CD4-positive, alpha-beta T cell treated with Interleukin-10 for 1 hour (primary cell): ENCODE results near the gene AQP5.

Experiments
- DNase-seq: peaks from one replicate; pipeline ENCODE4 v3.0.0-alpha.2; 2020

Gene AQP5

DNA sequence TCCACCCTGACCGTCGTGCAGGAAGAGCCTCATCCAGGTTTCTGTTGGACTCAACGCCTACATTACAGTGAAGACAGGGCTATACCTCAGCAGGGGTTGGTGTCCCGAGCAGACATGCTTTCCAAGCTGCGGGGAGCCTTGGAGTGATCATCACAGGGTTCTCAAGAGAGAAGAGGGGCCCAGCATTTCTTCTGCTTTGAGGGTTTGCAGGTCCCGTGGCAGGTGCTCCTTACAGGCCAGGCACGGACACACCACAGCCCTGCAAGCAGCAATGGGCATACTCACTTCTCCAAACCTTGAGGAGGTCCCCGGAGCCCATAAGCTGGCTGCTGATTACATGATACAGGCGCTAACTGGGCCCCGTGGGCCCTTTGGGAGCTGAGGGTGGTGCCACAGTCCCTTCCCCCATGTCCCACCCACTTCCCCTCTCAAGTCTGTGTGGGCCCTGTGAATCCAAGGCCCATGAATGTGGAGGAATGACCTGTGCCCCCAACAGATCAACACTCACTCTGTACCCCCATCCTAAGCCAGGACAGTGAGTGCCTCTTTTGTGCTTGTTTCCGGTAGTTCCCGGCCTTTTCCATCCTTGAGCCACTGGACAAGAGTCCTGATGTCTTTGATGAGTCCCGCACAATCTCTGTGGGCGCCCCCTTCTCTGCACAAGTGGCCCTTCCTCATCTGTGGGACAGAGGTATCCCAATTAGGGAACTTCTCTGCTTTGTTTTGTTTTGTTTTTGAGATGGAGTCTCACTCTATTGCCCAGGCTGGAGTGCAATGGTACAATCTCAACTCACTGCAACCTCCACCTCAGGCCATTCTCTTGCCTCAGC, 10.0 kb upstream of the AQP5 start:
- DNase-seq, result no peak

DNA sequence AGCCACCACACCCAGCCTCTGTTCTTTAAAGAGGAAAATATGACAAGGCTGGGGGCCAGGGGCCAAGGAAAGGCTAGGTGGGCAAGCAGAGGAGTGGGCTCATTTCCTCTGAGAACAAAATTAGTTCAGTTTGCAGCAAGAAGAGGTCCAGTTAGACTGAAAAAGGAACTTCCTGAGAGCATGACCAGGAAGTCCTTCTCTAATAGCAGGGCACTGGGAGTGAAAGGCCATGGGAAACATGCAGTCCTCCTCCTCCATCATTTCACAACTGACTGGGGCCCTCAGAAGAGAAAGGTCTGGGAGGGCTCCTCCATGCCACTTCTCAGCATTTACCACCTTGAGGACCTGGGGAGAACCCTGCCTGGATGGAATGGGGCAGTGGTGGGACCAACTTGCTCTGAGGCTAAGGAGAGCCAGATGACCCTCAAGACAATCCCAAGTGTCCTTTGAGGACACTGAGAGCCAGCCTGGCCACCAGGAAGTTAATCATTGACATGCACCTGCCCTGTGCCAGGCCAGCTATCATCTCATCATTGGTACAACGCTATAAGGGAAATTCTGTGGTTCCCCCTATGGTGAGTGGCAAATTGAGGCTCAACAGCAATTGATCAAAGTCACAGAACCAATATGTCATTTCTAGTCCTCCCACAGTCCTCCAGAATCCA, 9.1 kb upstream of the AQP5 start:
- no peak for DNase-seq

DNA sequence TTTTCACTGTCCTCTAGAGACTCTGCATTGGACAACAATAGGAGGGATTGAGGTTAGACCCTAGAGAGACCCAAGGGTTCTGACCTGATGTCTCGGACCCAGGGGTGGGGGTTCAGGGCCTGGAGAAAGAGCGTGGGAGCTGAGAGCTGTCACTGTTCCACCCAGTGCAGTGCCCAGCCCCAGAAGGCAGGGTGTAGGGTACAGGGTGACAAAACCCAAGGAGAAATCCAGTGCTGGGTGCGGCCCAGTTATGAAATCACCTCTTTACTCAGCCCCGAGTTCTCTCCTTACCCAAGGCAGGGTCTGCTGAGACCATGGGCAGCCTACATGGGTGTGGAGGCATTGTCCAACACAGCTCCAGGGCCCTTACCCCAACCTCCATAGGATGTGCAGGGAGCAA, 8.5 kb upstream of the AQP5 start:
- no peak for DNase-seq

DNA sequence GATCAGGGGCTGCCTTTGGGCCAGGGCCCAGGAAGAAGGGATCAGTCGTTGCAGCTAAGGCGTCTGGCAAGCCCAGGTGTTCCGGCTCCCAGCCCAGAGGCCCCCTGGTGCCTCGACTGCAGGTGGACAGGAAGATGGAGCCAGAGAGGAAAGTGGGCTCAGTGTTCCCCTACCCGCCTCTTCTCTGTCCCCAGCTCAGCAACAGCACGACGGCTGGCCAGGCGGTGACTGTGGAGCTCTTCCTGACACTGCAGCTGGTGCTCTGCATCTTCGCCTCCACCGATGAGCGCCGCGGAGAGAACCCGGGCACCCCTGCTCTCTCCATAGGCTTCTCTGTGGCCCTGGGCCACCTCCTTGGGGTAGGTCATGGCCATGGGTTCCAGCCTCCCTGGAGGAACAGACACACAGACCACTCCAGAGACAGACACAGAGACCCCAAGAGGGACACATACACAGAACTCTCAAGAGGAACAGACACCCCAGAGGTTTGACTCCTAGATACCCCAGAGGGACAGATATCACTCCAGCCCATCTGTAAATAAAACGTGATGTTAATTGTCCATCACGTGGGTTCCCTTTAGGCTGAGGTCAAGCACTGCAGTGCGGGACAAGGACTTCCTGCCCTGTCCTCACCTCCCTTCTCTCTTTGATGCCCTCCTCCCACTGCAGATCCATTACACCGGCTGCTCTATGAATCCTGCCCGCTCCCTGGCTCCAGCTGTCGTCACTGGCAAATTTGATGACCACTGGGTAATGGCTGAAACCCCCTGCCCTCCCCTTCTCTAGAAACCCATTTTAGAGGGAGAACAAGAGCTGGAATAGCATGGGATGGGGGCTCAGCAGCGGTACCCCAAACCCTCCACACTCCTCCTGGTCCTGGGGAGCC, 7.5 kb upstream of the AQP5 start:
- no peak for DNase-seq

DNA sequence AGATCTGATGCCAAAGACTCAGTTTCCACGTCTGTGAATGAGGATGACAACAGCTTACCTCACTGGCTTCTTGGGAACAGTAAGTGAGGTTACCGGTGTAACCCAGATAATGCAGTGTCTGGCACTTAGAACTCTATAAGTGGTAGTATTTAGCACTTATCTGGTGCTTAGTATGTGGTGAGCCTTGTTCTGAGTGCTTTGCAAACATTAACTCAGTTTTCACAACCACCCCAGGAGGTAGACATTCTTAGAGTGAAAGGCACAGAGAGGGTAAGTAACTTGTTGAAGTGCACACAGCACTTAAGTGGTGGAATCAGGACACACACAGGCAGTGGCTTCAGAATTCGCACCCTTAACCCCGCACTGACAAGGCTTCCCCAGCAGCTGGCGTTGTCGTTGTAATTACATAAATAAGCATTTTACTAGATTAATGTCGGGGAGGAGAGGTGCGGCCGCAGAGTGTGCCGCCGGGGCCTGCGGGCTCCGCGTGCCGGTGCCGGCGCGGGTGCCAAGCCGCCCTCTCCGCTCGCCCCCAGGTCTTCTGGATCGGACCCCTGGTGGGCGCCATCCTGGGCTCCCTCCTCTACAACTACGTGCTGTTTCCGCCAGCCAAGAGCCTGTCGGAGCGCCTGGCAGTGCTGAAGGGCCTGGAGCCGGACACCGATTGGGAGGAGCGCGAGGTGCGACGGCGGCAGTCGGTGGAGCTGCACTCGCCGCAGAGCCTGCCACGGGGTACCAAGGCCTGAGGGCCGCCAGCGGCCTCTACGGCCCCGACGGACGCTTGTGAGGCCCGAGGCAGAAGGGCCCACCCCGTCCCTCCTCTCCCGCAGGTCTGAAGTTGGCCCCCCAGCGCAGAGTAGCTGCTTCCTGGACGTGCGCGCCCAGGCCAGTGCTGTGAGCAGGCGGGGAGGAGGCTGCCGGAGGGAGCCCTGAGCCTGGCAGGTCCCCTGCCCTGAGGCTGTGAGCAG, 6.5 kb upstream of the AQP5 start:
- DNase-seq, result no peak

DNA sequence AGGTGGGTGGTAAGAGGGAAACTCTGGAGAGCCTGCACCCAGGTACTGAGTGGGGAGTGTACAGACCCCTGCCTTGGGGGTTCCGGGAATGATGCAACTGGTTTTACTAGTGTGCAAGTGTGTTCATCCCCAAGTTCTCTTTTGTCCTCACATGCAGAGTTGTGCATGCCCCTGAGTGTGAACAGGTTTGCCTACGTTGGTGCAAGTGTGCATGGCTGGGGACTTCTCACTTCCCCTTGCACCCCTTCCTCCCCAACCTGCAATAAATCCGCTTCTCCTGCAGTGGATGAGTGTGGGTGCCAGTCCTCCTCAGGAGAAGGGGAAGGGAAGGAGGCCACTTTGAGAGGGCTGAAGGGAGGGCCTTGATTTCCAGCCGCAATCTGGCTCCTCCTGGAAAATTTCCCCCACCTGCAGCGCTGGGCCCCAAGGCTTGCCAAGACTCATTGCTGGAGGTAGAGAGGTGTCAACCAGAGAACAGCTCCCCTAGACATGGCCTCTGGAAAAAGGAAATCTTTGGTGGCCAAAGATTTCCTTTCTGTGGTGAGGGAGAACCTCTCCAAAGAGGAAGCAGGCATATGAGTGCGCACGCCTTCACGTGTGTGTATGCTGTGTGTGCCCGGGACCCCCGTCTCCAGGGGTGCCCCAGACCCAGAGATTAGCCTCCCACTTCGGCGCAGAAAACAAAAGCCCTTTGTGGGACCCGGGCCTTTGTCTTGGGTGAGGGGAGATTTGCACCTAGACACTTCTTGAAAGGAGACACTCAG, 5.6 kb upstream of the AQP5 start:
- DNase-seq, result no peak

DNA sequence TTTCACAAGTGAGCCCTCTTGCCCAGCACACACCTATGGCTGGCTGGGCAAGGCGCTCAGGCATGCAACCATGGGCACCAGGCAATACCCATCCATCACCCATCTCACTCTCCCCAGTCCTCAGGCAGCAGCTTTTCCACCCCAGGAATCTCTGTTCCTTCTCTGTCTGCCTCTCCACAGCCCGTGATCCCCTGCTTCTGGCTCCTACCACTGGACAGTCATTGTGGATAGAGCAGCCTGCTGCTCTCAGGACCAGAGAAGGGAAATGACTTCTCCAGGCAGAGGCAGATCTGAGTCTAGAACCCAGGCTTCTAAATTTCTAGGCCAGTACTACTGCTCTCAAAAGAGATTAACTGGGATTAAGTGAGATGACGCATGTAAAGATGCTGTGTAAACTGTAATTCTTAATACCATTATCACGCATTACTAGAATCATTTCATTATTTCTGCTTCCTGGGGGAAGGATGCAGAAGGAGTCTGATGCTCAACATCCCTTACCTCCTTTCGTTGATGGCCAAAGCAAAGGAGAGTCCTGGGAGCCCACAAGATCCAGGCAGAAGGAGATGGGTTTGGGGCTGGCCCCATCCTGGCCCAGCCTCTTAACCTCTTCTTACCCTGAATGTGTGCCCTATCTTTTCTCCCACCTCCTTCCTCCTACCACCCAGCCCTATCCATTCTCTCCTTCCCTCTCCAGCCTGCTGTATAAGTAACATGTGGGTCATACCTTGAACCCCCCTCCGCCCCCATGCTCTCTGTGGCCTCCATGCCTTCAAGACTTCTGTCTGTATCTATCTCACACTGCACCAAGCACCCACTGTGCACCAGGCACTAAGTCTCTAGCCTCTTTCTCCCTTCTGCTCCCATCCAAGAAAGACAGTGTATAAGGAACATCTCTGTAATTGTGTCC, 4.8 kb upstream of the AQP5 start:
- no peak for DNase-seq

DNA sequence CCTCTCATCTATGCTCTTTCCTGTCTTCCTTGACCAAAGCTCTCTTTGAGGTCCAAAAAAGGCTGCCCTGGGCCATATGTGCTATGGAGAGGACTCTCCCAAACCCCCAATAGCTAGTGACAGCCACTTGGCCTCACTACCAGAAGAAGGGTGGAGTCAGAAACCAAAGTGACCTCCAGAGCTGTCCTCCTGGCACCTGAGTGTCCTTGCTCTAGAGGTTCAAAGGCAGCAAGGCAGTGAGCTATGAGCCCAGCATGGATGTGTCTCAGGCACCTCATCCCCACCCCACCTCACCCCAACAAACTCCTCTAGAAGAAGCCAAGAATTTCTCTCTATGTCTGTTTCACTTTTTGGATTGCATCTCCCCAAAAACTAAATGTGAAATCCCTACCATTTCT, 4.1 kb upstream of the AQP5 start:
- no peak for DNase-seq

DNA sequence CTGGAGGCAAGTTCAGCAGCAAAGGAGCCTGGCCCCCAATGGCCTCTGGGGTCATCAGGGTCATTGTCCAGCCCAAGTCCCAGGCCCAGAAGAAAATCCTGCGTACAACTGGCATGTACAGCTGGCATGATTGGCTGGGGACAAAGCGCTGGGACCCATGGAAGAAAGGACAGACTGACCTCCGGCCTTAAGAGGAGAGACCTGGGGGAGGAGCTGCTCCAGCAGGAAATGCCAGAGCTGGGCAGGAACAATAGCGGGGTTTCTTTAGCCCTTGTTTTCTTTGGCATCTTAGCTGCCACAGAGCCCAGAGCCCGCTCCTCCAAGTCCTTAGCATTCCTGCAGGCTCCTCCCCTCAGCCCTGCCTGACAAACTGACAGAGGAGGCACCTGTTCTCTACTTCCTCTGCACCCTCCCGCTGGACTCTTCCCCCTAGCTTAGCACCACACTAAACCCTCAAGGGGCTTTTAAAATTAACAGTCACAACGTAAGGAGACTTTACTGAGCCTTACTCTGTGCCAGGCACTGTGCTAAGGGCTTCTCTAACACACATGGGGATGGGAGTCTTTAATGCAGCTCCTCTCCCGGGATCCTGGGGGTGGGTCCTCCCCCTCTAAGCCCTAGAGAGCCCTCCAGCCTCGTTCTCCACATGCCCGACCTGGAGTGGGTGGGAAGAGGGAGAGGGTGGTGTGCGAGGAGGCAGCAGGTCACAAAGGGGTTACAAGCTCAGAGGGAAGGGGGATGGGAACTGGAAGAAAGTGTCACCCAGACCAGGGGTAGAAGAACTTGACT, 1.8 kb upstream of the AQP5 start:
- DNase-seq, result no peak

DNA sequence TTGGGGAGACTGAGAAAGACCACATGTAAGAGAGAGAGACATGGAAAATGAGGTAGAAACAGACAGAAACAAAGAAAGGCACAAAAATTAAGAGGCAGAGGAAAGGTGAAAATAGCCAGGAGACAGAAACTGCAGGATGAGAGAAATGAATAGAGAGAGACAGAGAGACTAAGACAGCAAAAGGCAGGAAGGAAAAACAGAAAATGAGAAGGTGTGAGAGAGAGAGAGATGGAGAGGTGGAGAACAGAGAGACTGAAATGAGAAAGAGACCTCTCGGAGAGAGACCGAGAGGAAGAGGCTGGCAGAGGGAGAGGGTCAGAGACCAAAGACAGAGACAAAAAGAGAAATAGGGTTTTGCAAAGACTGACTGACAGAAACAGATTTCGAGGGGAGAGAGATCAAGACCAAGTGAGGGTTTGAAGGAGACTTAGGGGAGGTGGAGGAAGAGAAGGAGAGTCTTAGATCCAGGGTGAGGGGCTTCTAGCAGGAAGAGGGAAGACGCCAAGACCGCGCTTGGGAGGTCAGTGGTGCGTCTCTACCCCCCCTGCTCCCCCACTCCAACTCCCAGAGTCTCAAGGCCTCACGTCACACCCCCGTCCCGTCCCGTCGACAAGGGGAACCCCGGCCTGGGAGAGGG, 1.1 kb upstream of the AQP5 start:
- no peak for DNase-seq

DNA sequence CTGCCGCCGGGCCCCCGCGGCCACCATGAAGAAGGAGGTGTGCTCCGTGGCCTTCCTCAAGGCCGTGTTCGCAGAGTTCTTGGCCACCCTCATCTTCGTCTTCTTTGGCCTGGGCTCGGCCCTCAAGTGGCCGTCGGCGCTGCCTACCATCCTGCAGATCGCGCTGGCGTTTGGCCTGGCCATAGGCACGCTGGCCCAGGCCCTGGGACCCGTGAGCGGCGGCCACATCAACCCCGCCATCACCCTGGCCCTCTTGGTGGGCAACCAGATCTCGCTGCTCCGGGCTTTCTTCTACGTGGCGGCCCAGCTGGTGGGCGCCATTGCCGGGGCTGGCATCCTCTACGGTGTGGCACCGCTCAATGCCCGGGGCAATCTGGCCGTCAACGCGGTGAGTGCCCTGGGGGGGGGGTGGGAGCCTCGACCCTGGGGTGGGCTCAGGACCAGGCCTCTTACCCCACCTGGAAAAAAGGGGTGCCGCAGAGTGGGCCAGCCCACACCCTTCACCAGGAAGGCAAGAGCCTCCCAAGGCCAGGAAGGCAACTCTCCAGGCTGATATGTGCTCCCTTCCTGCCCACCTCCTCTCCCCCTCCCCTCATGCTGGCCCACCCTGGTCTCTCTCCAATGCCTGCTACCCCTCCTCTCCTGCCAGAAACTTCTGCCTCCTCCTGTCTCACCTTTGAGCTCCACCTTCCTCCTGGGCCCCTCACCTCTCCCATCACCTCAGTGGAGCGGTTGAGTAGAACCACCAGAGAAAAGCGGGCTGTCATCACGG, 507 bp downstream of the AQP5 start:
- no peak for DNase-seq

DNA sequence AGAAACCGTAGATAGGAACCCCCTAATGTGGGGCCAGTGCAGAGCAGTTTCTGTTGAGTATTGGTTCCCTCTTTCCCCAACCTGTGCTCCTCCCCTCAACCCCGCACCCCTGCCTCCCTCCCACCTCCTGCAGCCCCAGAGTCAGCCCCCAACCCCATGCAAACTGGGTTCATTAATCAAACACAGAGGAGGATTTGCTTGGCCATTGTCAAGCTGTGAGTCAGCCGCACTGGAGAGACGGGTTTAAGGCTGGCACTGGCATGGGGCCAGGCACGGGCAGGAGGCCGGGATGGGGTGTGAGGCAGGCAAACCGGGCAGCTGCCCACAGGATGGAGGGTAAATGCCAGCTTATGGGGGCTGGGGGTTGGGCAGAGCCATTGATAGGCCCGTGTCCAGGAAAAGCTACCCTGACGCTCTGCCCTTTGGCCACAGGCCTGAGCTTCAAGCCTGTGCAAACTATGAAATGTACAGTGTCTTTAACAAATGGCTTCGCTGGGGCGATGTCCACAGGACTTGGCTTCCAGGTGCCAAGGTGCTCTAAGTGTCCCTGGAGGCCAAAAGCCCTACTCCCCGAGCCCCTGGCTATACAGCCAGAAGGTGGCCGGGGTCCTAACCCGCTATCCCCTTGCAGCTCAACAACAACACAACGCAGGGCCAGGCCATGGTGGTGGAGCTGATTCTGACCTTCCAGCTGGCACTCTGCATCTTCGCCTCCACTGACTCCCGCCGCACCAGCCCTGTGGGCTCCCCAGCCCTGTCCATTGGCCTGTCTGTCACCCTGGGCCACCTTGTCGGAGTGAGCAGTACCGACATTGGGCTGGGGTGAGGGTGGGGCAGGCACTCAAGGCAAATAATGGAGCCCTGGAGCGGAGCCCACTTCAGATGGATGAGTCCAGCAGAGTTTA, 1.4 kb downstream of the AQP5 start:
- DNase-seq, result no peak

DNA sequence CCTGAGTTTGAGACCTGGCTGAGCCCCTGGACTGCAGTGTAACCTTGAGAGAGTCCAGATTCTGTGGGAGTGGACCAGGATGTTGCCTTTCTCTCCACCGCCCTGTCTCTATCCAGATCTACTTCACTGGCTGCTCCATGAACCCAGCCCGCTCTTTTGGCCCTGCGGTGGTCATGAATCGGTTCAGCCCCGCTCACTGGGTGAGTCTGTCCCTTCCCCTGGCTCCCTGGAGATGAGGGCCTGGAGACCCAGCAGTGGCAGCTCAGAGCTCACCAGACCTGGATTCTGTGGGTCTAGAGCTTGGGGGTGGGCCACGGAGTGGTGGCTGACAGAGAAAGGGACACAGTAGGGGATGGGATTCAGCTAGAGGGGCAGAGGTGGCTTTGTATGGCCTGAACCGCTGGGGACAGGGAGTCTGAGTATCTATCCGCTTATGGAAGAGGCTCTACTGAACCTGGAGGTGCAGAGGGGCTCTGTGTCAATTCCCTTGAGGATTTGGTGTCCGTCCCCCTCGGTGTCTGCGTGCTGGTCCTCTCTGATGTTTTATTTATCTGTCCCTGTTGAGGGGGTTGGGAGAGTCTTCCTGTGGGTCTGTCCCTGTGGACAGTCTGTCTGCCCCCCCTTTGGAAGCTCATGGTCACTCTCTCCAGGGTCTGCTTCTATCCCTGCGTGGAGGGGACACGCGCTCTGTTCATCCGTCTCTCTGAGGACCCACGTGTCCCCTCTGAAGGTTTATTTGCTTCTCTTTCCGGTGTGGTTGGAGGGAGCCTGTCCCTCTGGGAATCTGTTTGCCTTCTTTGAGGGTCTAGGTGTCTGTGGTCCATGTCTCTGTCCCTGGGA, 2.5 kb downstream of the AQP5 start:
- DNase-seq, result no peak

DNA sequence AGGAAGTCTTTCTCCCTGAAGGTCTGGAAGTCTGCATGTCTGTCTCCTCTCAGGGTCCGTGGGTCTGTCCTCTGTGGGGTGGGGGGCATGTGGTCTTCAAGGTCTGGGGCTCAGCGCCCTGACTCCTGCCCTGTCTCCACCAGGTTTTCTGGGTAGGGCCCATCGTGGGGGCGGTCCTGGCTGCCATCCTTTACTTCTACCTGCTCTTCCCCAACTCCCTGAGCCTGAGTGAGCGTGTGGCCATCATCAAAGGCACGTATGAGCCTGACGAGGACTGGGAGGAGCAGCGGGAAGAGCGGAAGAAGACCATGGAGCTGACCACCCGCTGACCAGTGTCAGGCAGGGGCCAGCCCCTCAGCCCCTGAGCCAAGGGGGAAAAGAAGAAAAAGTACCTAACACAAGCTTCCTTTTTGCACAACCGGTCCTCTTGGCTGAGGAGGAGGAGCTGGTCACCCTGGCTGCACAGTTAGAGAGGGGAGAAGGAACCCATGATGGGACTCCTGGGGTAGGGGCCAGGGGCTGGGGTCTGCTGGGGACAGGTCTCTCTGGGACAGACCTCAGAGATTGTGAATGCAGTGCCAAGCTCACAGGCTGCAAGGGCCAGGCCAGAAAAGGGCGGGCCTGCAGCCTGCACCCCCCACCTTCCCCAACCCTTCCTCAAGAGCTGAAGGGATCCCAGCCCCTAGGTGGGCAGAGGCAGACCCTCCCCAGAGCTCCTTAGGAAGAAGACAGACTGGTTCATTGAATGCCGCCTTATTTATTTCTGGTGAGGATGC, 3.4 kb downstream of the AQP5 start:
- no peak for DNase-seq

DNA sequence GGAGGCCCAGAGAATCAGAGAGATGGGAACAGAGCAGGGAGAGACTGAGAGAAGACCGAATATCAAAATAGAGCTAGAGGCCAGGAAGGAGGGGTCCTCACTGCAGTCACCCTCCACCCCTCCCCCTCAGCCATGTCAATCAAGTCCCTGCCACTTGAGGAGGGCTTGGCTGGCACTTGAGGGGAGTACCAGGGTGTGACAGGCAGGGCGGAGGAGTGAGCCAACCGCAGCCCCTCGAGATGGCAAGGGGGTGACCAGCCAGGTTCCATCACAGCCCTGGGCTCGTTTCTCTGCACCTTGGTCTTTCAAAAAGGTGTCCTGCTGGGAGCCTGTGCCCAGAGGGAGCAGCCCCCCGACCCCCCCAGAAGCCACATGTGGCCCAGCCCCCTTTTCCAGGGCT, 4.2 kb downstream of the AQP5 start:
- DNase-seq, result no peak
